GM12878 (cell line): Measurements from ENCODE around the gene HAUS7. TPM values are rescaled to one million over a fixed set of nuclear protein-coding genes. Genes with fewer than 3 reads are reported as not detected.

Experiments used
- ASH2L ChIP-seq: fragments of 300-600, 200-600 bp; sonication (generic); IDR thresholded peaks from 2 replicates; pipeline ENCODE4 v1.6.1; 2017; ENCODE audit warnings: low read depth, mild to moderate bottlenecking, borderline replicate concordance
- CBX3 ChIP-seq: fragments of 200-600 bp; sonication (generic); IDR thresholded peaks from 2 replicates; pipeline ENCODE4 v1.6.1; 2016; ENCODE audit warnings: low read depth, borderline replicate concordance
- IRF4 ChIP-seq: IDR thresholded peaks from 2 replicates; pipeline ENCODE4 v1.6.1; 2011; ENCODE audit warnings: low read depth, low read length
- NBN ChIP-seq: fragments of 450-650 bp; IDR thresholded peaks from 2 replicates; pipeline ENCODE4 v1.6.1; 2016
- PML ChIP-seq: IDR thresholded peaks from 2 replicates; pipeline ENCODE4 v1.6.1; 2012; ENCODE audit warnings: low read length, inconsistent platforms
- POLR2AphosphoS2 ChIP-seq: IDR thresholded peaks from 2 replicates; pipeline ENCODE4 v1.6.1; 2011; ENCODE audit warnings: low read depth, mild to moderate bottlenecking, low read length, improper control_type of control experiment, moderate library complexity
- STAT3 ChIP-seq: IDR thresholded peaks from 2 replicates; pipeline ENCODE4 v1.6.1; 2011; ENCODE audit warnings: low read depth, low read length, improper control_type of control experiment
- ZBTB40 ChIP-seq: fragments of 450-650 bp; IDR thresholded peaks from 2 replicates; pipeline ENCODE4 v1.6.1; 2016; ENCODE audit warnings: mild to moderate bottlenecking, moderate library complexity, borderline replicate concordance
- polyA plus RNA-seq, 11 experiments: library from polyadenylated mRNA; depleted of rRNA in 4 of 11; unstranded in 6 of 11; stranded (reverse) in 5 of 11; fragments of >200 nt; fragmentation: Nextera tagmentation in 4 of 11; fragmentation: Illumina TruSeq in 1 of 11; extraction: Ambion mirVana in 4 of 11; extraction: Trizol in 1 of 11; gene quantifications; 1 replicate in 1 of 11; 2 replicates in 10 of 11; pipeline versions ENCODE4 v1.2.1 to v1.2.3, GENCODE V29; 2011 to 2016; ENCODE audit warnings: inconsistent platforms in 2 of 11, missing spikeins in 2 of 11, low read depth in 1 of 11
- total RNA-seq, 4 experiments: library from RNA; depleted of rRNA in 3 of 4; stranded (reverse); fragments of >200 nt in 3 of 4; fragmentation: Illumina TruSeq in 1 of 4; extraction: Trizol in 1 of 4; gene quantifications; 2 replicates each; pipeline versions ENCODE4 v1.2.1 to v1.2.3, GENCODE V29; 2013 to 2021
- TF ChIP-seq, protein P1 (sequence below): fragments of 450-650 bp; IDR thresholded peaks from 2 replicates; pipeline ENCODE4 v1.6.1; 2017; ENCODE audit warnings: antibody characterized with exemption, mild to moderate bottlenecking, moderate library complexity

HAUS7 gene
- total and polyA plus RNA-seq, 10 of the 15 experiments (the other 5 are each of a cell fraction or from before 2014, with no cell fraction given) = 6.7 to 63.3 (median 24.1) TPM

GRCh38 chrX:153504445-153505016 lies 34.2 kb upstream of the HAUS7 start (continued):
- TF ChIP-seq, protein P1, sequence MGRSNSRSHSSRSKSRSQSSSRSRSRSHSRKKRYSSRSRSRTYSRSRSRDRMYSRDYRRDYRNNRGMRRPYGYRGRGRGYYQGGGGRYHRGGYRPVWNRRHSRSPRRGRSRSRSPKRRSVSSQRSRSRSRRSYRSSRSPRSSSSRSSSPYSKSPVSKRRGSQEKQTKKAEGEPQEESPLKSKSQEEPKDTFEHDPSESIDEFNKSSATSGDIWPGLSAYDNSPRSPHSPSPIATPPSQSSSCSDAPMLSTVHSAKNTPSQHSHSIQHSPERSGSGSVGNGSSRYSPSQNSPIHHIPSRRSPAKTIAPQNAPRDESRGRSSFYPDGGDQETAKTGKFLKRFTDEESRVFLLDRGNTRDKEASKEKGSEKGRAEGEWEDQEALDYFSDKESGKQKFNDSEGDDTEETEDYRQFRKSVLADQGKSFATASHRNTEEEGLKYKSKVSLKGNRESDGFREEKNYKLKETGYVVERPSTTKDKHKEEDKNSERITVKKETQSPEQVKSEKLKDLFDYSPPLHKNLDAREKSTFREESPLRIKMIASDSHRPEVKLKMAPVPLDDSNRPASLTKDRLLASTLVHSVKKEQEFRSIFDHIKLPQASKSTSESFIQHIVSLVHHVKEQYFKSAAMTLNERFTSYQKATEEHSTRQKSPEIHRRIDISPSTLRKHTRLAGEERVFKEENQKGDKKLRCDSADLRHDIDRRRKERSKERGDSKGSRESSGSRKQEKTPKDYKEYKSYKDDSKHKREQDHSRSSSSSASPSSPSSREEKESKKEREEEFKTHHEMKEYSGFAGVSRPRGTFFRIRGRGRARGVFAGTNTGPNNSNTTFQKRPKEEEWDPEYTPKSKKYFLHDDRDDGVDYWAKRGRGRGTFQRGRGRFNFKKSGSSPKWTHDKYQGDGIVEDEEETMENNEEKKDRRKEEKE = no peak
- TF ChIP-seq POLR2AphosphoS2 (no peak), STAT3 (no peak), ZBTB40 (no peak), IRF4 (no peak), NBN (no peak), PML (no peak), CBX3 (no peak), ASH2L (no peak)
